Uterus (tissue), 4 donors: Measurements from ENCODE around the gene TAF11L10. TPM values are rescaled to one million over a fixed set of nuclear protein-coding genes. Genes with fewer than 3 reads are reported as not detected.
"Not testable (repeated sequence)": the region's sequence is repeated elsewhere in the genome, so short reads cannot be mapped to it uniquely, and the experiment has no call there.

Experiments
- DNase-seq, 2 donors: peaks; one replicate each; pipeline ENCODE4 v3.0.0-alpha.2; 2019 to 2020
- H3K27ac ChIP-seq, 2 donors: fragments of 200-600 bp; sonication (generic); 1 replicate in 1 of 2; 2 replicates in 1 of 2; pipeline ENCODE4 v1.5.1; 2016 to 2018
- H3K27me3 ChIP-seq, 2 donors: fragments of 200-600 bp; sonication (generic); one replicate each; pipeline ENCODE4 v1.5.1; 2018 to 2019; ENCODE audit warnings: control low read depth in 1 of 2
- H3K36me3 ChIP-seq, 2 donors: fragments of 200-600 bp; sonication (generic); one replicate each; pipeline ENCODE4 v1.5.1; 2019; ENCODE audit warnings: control low read depth in 1 of 2
- H3K4me1 ChIP-seq, 2 donors: fragments of 200-600 bp; sonication (generic); one replicate each; pipeline ENCODE4 v1.5.1; 2018 to 2019; ENCODE audit warnings: control low read depth in 1 of 2
- H3K4me3 ChIP-seq, 2 donors: fragments of 200-600 bp; sonication (generic); 1 replicate in 1 of 2; 2 replicates in 1 of 2; pipeline ENCODE4 v1.5.1; 2018 to 2019; ENCODE audit warnings: mild to moderate bottlenecking in 1 of 2
- H3K9me3 ChIP-seq, 2 donors: fragments of 200-600 bp; sonication (generic); one replicate each; pipeline ENCODE4 v1.5.1; 2019; ENCODE audit warnings: control low read depth in 1 of 2
- CTCF ChIP-seq, 4 experiments: fragments of 200-600 bp in 2 of 4; fragments of 450-650 bp in 2 of 4; sonication (generic) in 2 of 4; IDR thresholded peaks; one replicate each; pipeline ENCODE4 v1.5.1; 2016 to 2019; ENCODE audit warnings: antibody characterized with exemption in 4 of 4, mild to moderate bottlenecking in 2 of 4, moderate library complexity in 1 of 4
- POLR2A ChIP-seq, 2 donors: fragments of 450-650 bp; IDR thresholded peaks; one replicate each; pipeline ENCODE4 v1.6.1; 2016; ENCODE audit warnings: antibody characterized with exemption in 2 of 2, mild to moderate bottlenecking in 1 of 2, moderate library complexity in 1 of 2
- intact Hi-C: fragments of 100-400 bp; cut with DNase I; formaldehyde crosslinking; loops from one replicate; pipeline ENCODE4 v1.15.1; 2023; ENCODE audit warnings: low total_unique reads
- small RNA-seq: library from RNA; depleted of rRNA; stranded (forward); fragments of <200 nt; gene quantifications from one replicate; pipeline ENCODE3, GENCODE V24; 2016
- total RNA-seq, 4 donors: library from RNA; depleted of rRNA in 3 of 4; stranded (reverse); fragments of >200 nt in 3 of 4; gene quantifications; one replicate each; pipeline versions ENCODE4 v1.1.0 to v1.2.4, GENCODE V29; 2014 to 2023
- donor health status: DM: yes; HTN: yes; CAD: no.

Gene TAF11L10
- total RNA-seq, 4 donors from 2014 or later = not detected

- DNase-seq = no peak
- no peaks in the 10 kb centered on the region for H3K4me1 ChIP-seq
- no peaks in the 10 kb centered on the region for H3K36me3 ChIP-seq
- TF ChIP-seq CTCF (IDR thresholded peaks at IDR 0.05) = no peak
- no peak for TF ChIP-seq POLR2A (IDR thresholded peaks at IDR 0.05)
- intact Hi-C loops = no loop called here
- H3K4me3 ChIP-seq = no peak overlapping the region
- no peaks in the 10 kb centered on the region for H3K9me3 ChIP-seq
- H3K27me3 ChIP-seq = no peaks in the 10 kb centered on the region
- H3K27ac ChIP-seq = no peak overlapping the region
Observed at GRCh38 chr5:17614872-17615605, 17.4 kb upstream of the TAF11L10 start.

GRCh38 chr5:17610092-17610491 is 12.5 kb upstream of the TAF11L10 start, which contains the start of gene TAF11L12:
TSS of gene TAF11L12 (plus strand) at chr5:17610392.
- H3K27ac ChIP-seq, H3K4me3 ChIP-seq, H3K36me3 ChIP-seq, H3K27me3 ChIP-seq, DNase-seq, intact Hi-C loops, H3K4me1 ChIP-seq, H3K9me3 ChIP-seq: not testable (repeated sequence)

- intact Hi-C loops, H3K4me1 ChIP-seq, H3K4me3 ChIP-seq, H3K36me3 ChIP-seq, H3K27me3 ChIP-seq, DNase-seq, H3K27ac ChIP-seq, H3K9me3 ChIP-seq: not testable (repeated sequence)
Observed at GRCh38 chr5:17607461-17607860, 9.8 kb upstream of the TAF11L10 start.

GRCh38 chr5:17604951-17605350 is 7.3 kb upstream of the TAF11L10 start:
- no peak overlapping the region for H3K4me3 ChIP-seq
- no peak overlapping the region for H3K27ac ChIP-seq
- no peaks in the 10 kb centered on the region for H3K27me3 ChIP-seq
- TF ChIP-seq POLR2A (IDR thresholded peaks at IDR 0.05) (no peak), CTCF (IDR thresholded peaks at IDR 0.05) (no peak)
- no peaks in the 10 kb centered on the region for H3K9me3 ChIP-seq
- H3K36me3 ChIP-seq = no peaks in the 10 kb centered on the region
- DNase-seq = no peak
- no peaks in the 10 kb centered on the region for H3K4me1 ChIP-seq
- intact Hi-C loops = no loop called here

GRCh38 chr5:17603880-17604279 is 6.3 kb upstream of the TAF11L10 start, which contains the start of gene TAF11L11:
TSS of gene TAF11L11 (plus strand) at chr5:17604183.
- DNase-seq, intact Hi-C loops, H3K4me3 ChIP-seq, H3K36me3 ChIP-seq, H3K9me3 ChIP-seq, H3K4me1 ChIP-seq, H3K27ac ChIP-seq, H3K27me3 ChIP-seq: not testable (repeated sequence)

GRCh38 chr5:17594255-17594654 is 3.4 kb downstream of the TAF11L10 start, which contains the start of gene TAF11L9:
TSS of gene TAF11L9 (minus strand) at chr5:17594394.
- H3K27me3 ChIP-seq, H3K9me3 ChIP-seq, DNase-seq, intact Hi-C loops, H3K4me3 ChIP-seq, H3K4me1 ChIP-seq, H3K36me3 ChIP-seq, H3K27ac ChIP-seq: not testable (repeated sequence)

- H3K36me3 ChIP-seq, intact Hi-C loops, H3K4me1 ChIP-seq, DNase-seq, H3K27me3 ChIP-seq, H3K9me3 ChIP-seq, H3K4me3 ChIP-seq, H3K27ac ChIP-seq: not testable (repeated sequence)
Observed at GRCh38 chr5:17590860-17591259, 6.8 kb downstream of the TAF11L10 start, which contains the start of gene TAF11L8. TSS of gene TAF11L8 (minus strand) at chr5:17590960.

- DNase-seq, H3K4me1 ChIP-seq, H3K36me3 ChIP-seq, H3K27me3 ChIP-seq, H3K9me3 ChIP-seq, H3K4me3 ChIP-seq, H3K27ac ChIP-seq, intact Hi-C loops: not testable (repeated sequence)
Observed at GRCh38 chr5:17585658-17586057, 12.0 kb downstream of the TAF11L10 start, which contains the start of gene TAF11L7. TSS of gene TAF11L7 (minus strand) at chr5:17585758.

Small RNAs within 50 kb of the gene (small RNA-seq; reads per million reads assigned to genes)
- gene AC233724.1 (not detected), gene AC233724.3 (not detected), gene AC233724.4 (not detected), gene AC233724.6 (not detected), gene AC233724.7 (not detected)

Other genes with a start within 250 kb of the TAF11L10 start
- not detected for gene TAF11L2, start 99.6 kb downstream of the TAF11L10 start, total RNA-seq
- gene TAF11L3, start 79.5 kb downstream of the TAF11L10 start, total RNA-seq = not detected
- not detected for gene TAF11L4, start 76.0 kb downstream of the TAF11L10 start, total RNA-seq
- gene TAF11L5, start 72.6 kb downstream of the TAF11L10 start, total RNA-seq = not detected
- gene TAF11L6, start 69.2 kb downstream of the TAF11L10 start, total RNA-seq = not detected
- not detected for gene TAF11L7, start 12.1 kb downstream of the TAF11L10 start, total RNA-seq
- gene TAF11L8, start 6.9 kb downstream of the TAF11L10 start, total RNA-seq = not detected
- not detected for gene TAF11L9, start 3.4 kb downstream of the TAF11L10 start, total RNA-seq
- not detected for gene TAF11L11, start 6.4 kb upstream of the TAF11L10 start, total RNA-seq
- not detected for gene TAF11L12, start 12.6 kb upstream of the TAF11L10 start, total RNA-seq
- gene TAF11L13, start 34.3 kb upstream of the TAF11L10 start, total RNA-seq = not detected
- gene TAF11L14, start 36.6 kb upstream of the TAF11L10 start, total RNA-seq = not detected